Measurements from ENCODE around the gene CCDC187. TPM values are rescaled to one million over a fixed set of nuclear protein-coding genes. Genes with fewer than 3 reads are reported as not detected.
A peak's percentile ranks its signal among the peaks of the same experiment; 100 is the strongest.
"Not testable (repeated sequence)": the region's sequence is repeated elsewhere in the genome, so short reads cannot be mapped to it uniquely, and the experiment has no call there.

Gene CCDC187
- total RNA-seq: under 1 TPM in 3 of 10 donors, not detected in 7; 0.02 to 0.04 (median 0.03) TPM
- under 1 TPM in 1 of 2 donors, not detected in 1; 0.07 TPM for polyA plus RNA-seq
- long read RNA-seq, donor 1: 0 reads
- long read RNA-seq, donor 2: 0 reads
- long read RNA-seq, donor 3: 0 reads

DNA sequence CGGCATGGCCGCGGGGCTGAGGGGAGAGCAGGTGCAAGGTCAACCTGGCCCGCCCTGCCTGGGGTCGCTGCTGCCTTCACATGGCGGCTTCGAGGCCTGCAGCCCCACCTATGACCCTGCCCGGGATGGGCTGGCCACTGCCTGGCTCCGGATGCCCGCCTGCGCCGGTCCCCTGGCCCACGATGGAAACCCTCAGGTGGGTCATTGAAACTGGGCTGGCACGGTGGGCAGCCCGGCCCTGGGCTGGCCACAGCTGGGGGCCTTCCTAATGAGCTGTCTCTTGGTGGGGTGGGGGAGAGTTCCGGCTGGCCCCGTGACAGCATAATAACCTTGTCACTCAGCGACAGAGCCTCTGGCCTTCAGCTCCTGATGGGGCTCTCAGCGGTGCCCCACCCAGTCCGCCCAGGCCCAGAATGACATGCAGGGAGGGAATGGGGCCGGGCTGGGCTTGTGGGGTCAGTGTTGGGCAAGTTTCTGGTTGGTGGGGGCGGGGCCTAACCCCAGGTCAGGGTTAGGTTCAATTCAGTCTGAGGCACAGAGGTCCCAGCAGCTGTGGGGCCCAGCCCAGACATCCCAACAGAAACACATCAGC, at the start of gene CCDC187:
CCDC187 (minus strand) TSS at position 270 of the 592 bp plus-strand sequence; CDS start at position 6, 264 bp downstream.
- Histone ChIP-seq H3K4me1 (peaks cover 0 to 4% (median 0%) of the 10 kb centered on the region in 9 donors), H3K27me3 (peaks cover 0 to 31% (median 4%) of the 10 kb centered on the region in 7 donors), H3K4me3 (no peak within 1 kb of the TSS), H3K9me3 (no peaks in the 10 kb centered on the region), H3K36me3 (no peaks in the 10 kb centered on the region), H3K27ac (no peak within 1 kb of the TSS)
- TF ChIP-seq, protein P1, sequence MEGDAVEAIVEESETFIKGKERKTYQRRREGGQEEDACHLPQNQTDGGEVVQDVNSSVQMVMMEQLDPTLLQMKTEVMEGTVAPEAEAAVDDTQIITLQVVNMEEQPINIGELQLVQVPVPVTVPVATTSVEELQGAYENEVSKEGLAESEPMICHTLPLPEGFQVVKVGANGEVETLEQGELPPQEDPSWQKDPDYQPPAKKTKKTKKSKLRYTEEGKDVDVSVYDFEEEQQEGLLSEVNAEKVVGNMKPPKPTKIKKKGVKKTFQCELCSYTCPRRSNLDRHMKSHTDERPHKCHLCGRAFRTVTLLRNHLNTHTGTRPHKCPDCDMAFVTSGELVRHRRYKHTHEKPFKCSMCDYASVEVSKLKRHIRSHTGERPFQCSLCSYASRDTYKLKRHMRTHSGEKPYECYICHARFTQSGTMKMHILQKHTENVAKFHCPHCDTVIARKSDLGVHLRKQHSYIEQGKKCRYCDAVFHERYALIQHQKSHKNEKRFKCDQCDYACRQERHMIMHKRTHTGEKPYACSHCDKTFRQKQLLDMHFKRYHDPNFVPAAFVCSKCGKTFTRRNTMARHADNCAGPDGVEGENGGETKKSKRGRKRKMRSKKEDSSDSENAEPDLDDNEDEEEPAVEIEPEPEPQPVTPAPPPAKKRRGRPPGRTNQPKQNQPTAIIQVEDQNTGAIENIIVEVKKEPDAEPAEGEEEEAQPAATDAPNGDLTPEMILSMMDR (IDR thresholded peaks at IDR 0.05): no peak
- DNase-seq (no peak), ATAC-seq (no peak)
- intact Hi-C loops (cut with DNase I): no loop called here
- WGBS, 2 donors: 76 to 77% methylated on average over 22 of the region's 22 CpGs

DNA sequence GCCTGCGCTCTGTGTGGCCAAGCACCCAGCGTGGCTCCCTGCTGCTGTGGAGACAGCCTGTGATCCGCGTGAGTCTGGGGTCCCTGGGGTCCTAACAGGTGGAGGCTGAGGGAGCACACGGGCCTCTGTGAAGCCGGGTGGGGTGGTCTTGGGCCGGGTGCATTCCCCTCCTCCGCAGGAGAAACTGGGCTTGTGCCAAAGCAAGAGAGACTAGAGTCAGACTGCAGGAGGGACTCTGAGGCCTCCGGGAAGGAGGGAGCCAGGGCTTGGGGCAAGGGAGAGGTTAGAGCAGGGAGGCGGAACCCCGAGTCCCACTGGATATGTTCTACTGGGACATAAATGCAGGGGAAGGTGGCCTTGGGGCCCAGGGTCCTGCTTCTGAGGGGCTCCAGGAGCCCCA, 49.2 kb upstream of the CCDC187 start:
- H3K4me1 ChIP-seq: peaks cover 5 to 36% (median 22%) of the 10 kb centered on the region in 9 donors
- peak overlapping the region in 9 of 10 donors; percentile 22 to 93 (median 86) for H3K27ac ChIP-seq
- H3K27me3 ChIP-seq: no peaks in the 10 kb centered on the region
- no peaks in the 10 kb centered on the region for H3K9me3 ChIP-seq
- DNase-seq: no peak
- TF ChIP-seq, protein P1 (IDR thresholded peaks at IDR 0.05): no peak
- 80 to 85% methylated on average over 11 of the region's 11 CpGs for WGBS, 2 donors
- intact Hi-C loops (cut with DNase I): no loop called here
- H3K4me3 ChIP-seq: peak overlapping the region in 7 of 10 donors; percentile 5 to 26 (median 16)
- peaks cover 0 to 46% (median 0%) of the 10 kb centered on the region in 9 donors for H3K36me3 ChIP-seq
- ATAC-seq: no peak

DNA sequence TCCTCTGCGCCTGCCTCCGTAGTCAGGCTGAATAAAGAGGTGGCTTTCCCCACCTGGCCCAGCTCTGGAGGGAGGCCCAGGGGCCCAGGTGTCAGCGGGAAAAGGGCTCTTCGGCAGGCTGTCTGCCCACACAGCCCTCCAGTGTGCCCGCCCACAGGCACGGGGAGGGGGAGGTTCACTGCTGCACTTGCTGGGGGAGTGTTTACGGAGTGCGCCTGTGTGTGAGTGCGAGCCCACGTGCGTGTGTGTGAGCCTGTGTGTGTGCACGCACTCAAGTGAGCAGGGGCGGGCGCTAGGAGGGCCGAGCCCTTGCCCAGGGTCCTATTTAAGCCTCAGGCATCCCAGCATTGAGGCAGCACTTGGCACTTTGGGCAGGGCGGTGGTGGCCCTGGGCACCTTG, 48.8 kb upstream of the CCDC187 start:
- H3K36me3 ChIP-seq: peaks cover 0 to 42% (median 0%) of the 10 kb centered on the region in 9 donors
- WGBS, 2 donors: 83 to 84% methylated on average over 14 to 16 of the region's 16 CpGs
- ATAC-seq (peak in 2 of 8 donors; percentile 8 to 14), DNase-seq (no peak)
- TF ChIP-seq, protein P1 (IDR thresholded peaks at IDR 0.05): no peak
- H3K4me3 ChIP-seq: peak overlapping the region in 5 of 10 donors; percentile 5 to 26 (median 19)
- no peaks in the 10 kb centered on the region for H3K27me3 ChIP-seq
- no peaks in the 10 kb centered on the region for H3K9me3 ChIP-seq
- peak overlapping the region in 8 of 10 donors; percentile 22 to 90 (median 84) for H3K27ac ChIP-seq
- H3K4me1 ChIP-seq: peaks cover 5 to 36% (median 22%) of the 10 kb centered on the region in 9 donors
- intact Hi-C loops (cut with DNase I): no loop called here

DNA sequence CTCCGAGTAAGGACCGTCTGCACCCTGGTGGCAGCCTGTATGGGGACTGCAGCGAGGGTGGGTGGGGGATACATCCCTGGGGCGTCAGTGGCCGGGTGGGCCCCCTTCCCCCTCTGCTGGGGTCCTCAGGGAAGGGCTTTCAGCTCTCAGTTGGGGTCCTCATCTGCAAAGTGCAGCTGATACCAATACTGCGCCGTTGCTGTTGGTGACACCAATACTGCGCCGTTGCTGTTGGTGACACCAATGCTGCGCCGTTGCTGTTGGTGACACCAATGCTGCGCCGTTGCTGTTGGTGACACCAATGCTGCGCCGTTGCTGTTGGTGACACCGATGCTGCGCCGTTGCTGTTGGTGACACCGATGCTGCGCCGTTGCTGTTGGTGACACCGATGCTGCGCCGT, 48.0 kb upstream of the CCDC187 start:
- H3K4me3 ChIP-seq; ATAC-seq; DNase-seq; H3K9me3 ChIP-seq; intact Hi-C loops (cut with DNase I); H3K27ac ChIP-seq; H3K27me3 ChIP-seq: not testable (repeated sequence)
- Histone ChIP-seq H3K36me3 (peaks cover 0 to 35% (median 0%) of the 10 kb centered on the region in 9 donors), H3K4me1 (peaks cover 5 to 36% (median 23%) of the 10 kb centered on the region in 9 donors)
- WGBS, 2 donors: 94 to 97% methylated on average over 13 to 21 of the region's 24 CpGs

Data from heart right ventricle (tissue), 16 donors.